GM19351 (cell line): ENCODE results near the gene CCDC18.

Experiments used
- ATAC-seq: cut with Tn5 transposase; IDR thresholded peaks from one replicate; pipeline ENCODE4 v1.9.1; 2021; ENCODE audit warnings: mild to moderate bottlenecking, moderate library complexity; ENCODE audit not compliant: unreplicated experiment

The CCDC18 gene

DNA sequence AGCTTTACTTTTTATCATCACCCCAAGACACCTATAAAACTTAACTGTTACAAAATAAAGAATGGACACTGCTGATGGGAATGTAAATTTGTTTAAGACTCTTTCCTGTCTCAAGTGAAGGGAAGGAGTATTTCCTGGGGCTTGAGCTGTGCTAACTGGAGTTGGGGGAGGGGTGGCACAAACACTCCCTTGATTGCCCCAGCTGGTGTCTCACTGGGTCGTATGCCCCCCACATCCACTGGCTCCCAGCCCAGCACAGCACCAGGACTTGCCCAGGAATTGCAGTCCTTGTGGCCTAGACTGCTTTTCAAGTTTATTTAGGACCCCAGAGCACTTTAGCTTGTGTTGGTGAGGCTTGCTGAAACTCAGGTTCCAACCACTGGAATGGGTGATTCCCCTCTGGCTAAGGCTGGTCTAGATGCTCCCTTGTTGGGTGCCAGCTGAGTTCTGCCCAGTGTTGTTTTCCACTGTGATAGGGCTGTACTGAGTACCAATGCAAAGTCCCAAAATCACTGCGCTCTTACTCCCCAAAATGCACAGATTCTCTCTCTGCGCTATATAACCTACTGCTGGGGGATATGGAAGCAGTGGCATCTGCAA is 116.1 kb downstream of the CCDC18 start:
- ATAC-seq, result no peak

DNA sequence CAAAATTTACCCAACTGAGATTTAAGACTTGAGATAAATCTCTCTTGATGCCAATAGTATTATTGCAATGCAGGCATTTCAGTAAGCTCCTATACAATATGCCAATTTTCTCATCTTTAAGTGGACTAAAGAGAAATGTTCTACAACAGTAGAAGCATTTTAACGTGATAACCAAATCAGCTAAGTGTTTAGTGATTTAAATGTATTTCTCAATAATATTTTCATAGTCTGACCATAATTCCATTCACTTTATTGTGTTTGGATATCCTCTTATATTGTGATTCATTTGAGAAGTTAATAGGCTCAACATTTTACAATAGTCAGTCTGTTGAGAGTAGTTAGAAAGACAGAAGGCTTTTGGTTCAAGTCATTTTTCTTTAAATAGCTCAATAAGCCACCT is 120.6 kb downstream of the CCDC18 start:
- no peak for ATAC-seq

- ATAC-seq, result no peak
These were observed 121.6 kb downstream of the CCDC18 start for GRCh38 chr1:93302078-93302477.

DNA sequence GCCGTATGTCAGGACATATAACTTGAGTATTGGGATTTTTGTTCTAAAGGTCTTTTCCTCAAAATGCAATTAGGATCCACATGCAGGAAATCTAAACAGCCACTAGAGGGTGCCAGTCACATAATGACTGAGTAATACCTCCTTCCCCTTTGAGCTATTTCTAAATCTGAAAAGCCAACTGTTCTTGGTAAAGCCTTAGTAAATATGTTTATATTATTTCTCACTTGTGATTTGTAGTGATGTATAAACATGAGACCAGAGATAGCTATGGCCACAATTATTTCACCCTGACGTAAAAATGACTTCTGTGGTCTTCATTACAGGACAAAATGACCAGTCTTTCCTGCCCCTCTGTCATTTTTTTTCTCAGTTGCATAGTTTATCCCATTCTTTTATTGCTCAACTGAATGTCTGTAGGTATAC is 124.2 kb downstream of the CCDC18 start:
- ATAC-seq, result peak; percentile 45

DNA sequence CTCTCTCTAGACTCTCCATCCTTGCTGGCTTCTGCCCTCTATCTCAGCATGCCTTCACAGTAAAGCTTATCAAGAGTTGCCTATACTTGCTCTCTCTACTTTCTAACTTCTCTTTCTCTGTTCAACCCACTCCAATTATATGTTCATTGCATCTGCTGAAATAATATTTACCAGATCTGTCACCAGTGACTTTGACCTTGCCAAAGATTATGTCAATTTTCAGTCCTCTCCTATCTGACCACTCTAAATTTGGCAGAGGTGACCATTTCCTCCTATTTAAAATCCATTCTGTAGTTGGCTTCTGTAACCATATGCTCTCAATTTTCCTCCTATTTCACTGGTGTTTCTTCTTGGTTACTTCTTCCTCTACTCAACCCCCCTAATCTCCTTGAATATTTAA is 126.4 kb downstream of the CCDC18 start:
- no peak for ATAC-seq

DNA sequence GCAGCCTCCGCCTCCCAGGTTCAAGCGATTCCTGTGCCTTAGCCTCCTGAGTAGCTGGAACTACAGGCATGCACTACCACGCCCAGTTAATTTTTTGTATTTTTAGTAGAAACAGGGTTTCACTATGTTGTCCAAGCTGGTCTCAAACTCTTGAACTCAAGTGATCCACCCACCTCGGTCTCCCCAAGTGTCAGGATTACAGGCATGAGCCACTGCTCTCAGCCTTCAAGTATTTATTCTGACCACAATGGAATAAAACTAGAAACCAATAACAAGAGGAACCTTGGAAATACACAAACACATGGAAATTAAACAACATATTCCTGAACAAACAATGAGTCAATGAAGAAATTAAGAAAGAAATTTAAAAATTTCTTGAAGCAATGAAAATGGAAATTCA is 132.5 kb downstream of the CCDC18 start:
- ATAC-seq, result no peak

DNA sequence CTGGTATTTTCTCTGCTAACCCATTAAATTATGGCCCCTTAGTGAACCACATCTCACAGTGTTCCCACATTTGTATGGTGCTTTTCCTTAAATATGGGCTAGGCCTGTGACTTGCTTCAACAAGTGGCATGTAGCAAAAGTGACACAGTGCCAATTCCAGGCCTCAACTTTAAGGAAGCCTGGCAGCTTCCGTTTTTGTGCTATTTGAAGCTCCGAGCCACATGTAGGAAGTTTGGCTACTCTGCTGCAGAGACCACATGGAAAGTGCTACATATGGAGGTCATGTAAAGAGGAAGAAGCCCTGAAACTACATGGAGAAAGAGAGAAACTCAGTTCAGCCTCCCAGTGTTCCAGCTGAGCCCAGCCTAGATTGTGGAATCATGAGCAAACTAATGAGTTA is 136.7 kb downstream of the CCDC18 start:
- ATAC-seq, result no peak

DNA sequence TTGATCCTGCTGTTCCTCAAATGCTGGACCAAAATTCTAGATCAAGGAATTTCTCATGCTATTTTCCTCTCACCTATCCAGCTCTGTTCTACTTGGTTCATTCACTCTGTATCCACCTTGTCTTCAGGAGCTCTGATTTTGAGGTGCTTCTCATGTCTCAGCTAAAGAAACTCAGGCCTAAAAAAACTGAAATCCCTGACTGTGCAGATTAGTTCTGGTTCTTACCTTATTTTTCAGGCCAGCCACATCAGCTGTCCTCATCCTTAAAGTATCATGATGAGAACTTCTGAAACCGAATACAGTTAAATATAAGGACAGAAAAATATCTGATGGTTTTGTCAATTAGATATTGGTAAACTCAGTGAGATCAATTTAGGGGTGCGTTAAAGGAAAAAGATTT is 137.4 kb downstream of the CCDC18 start:
- ATAC-seq, result no peak

- ATAC-seq, result no peak
These were observed 141.2 kb downstream of the CCDC18 start for GRCh38 chr1:93321720-93322119.

DNA sequence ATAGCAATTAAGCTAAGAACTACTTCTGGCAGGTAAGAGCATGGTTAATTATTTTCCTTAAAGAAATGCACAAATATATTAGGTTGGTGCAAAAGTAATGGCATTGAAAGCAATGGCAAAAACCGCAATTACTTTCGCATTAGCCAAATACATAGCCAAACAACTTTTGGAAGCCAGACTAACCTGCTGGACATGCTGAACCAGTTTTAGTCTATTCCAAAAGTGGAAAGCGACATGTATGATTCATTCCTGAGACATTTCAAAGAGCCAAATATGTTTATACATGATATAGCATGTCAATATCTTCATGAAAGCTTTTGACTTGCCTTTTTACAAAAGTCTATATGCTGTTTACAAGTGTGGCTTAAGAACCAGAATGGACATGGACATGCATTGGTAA is 141.8 kb downstream of the CCDC18 start:
- no peak for ATAC-seq

- ATAC-seq, result no peak
These were observed 142.8 kb downstream of the CCDC18 start for GRCh38 chr1:93323185-93323820.

DNA sequence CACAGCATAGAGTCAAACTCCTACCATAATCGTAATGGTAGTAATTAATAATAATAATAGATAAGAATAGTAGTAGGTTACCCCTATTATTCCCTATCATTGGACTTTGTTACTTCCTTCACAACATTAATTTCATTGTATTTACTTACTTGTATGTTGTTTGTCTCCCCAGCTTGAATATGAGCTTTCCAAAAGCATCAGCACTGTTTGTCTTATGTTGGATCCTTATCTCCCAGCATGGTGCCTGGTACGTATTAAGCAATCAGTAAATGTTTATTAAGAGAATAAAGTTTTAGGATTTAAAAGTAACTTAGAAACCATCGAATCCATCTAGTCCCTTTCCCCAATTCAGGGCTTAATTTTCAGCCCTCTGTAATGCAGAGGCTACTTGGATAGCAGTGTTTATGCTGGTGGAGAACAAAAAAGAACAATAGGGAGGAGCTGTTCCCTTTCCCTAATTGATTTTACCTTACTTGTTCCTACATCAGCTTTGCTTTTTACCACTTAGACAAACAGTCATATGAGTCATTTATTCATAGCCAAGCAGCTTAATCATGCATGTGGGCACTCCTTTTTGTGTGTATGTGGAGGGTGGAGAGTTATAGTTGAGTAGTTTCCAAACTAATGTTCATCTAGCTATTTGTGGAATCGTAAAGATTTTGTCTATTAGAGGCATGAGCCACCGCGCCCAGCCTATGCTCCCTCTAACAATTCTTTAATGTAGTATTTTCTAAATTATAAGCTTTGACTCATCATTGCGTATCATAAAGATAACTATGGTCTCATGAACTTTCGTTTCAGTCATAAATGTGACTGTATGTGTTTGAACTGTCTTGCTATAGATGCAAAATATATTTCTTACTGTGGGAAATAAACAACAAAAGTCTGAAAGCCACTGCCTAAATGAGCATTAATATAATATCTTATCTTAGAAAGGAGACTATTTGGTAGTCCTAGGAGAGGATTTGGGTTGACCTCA is 144.3 kb downstream of the CCDC18 start:
- ATAC-seq, result no peak
